Breast epithelium (tissue), 4 donors: ENCODE results near the gene MAZ. TPM values are rescaled to one million over a fixed set of nuclear protein-coding genes. Genes with fewer than 3 reads are reported as not detected.

Experiments
- DNase-seq, 2 donors: peaks; one replicate each; pipeline ENCODE4 v3.0.0-alpha.2; 2019; ENCODE audit warnings: low spot score in 2 of 2
- H3K27ac ChIP-seq, 2 donors: fragments of 200-600 bp; sonication (generic) in 1 of 2; one replicate each; pipeline ENCODE4 v1.5.1; 2016 to 2019; ENCODE audit warnings: mild to moderate bottlenecking in 1 of 2
- H3K27me3 ChIP-seq, 2 donors: fragments of 200-600 bp; sonication (generic) in 1 of 2; one replicate each; pipeline versions ENCODE4 v1.5.1 to v1.6.0; 2017 to 2019; ENCODE audit warnings: control low read depth in 1 of 2, mild to moderate bottlenecking in 1 of 2
- H3K36me3 ChIP-seq: fragments of 200-600 bp; one replicate; pipeline ENCODE4 v1.5.1; 2019
- H3K4me1 ChIP-seq, 2 donors: fragments of 200-600 bp; sonication (generic); one replicate each; pipeline ENCODE4 v1.5.1; 2016 to 2019; ENCODE audit warnings: control low read depth in 1 of 2
- H3K4me3 ChIP-seq, 3 donors: fragments of 200-600 bp; sonication (generic); 1 replicate in 2 of 3; 2 replicates in 1 of 3; pipeline ENCODE4 v1.5.1; 2016 to 2019; ENCODE audit warnings: mild to moderate bottlenecking in 3 of 3, moderate library complexity in 2 of 3
- H3K9me3 ChIP-seq, 2 donors: fragments of 200-600 bp; sonication (generic) in 1 of 2; one replicate each; pipeline ENCODE4 v1.5.1; 2016 to 2019; ENCODE audit warnings: control low read depth in 1 of 2
- CTCF ChIP-seq, 3 donors: fragments of 450-650 bp; IDR thresholded peaks; one replicate each; pipeline ENCODE4 v1.5.1; 2016 to 2017; ENCODE audit warnings: antibody characterized with exemption in 3 of 3, mild to moderate bottlenecking in 3 of 3, moderate library complexity in 3 of 3
- POLR2A ChIP-seq: fragments of 450-650 bp; IDR thresholded peaks from one replicate; pipeline ENCODE4 v1.6.1; 2016; ENCODE audit warnings: antibody characterized with exemption, mild to moderate bottlenecking, moderate library complexity
- POLR2AphosphoS5 ChIP-seq, 3 donors: sonication (generic); formaldehyde crosslinking; IDR thresholded peaks; one replicate each; pipeline ENCODE4 v1.6.1; 2017; ENCODE audit warnings: antibody characterized with exemption in 3 of 3
- intact Hi-C: fragments of 100-400 bp; cut with DNase I; formaldehyde crosslinking; loops from one replicate; pipeline ENCODE4 v1.15.1; 2023; ENCODE audit warnings: low total_unique reads
- total RNA-seq, 3 donors: library from RNA; depleted of rRNA; stranded (reverse); fragments of >200 nt; gene quantifications; one replicate each; pipeline ENCODE4 v1.1.0, GENCODE V29; 2016

Gene MAZ
- total RNA-seq, 3 donors from 2014 or later: 49.3 to 61.9 (median 60.0) TPM

GRCh38 chr16:29841631-29842030 lies 35.3 kb downstream of the MAZ start:
- Histone ChIP-seq H3K9me3 (no peaks in the 10 kb centered on the region), H3K36me3 (peaks cover 5% of the 10 kb centered on the region)
- intact Hi-C loops: no loop called here

GRCh38 chr16:29842732-29843346 lies 36.5 kb downstream of the MAZ start:
- TF ChIP-seq CTCF (IDR thresholded peaks at IDR 0.05): no peak
- TF ChIP-seq POLR2A: no peak
- no peak for TF ChIP-seq POLR2AphosphoS5 (IDR thresholded peaks at IDR 0.05)
- intact Hi-C loops: no loop called here

More at GRCh38 chr16:29841631-29842030, 35.3 kb downstream of the MAZ start:
- no peaks in the 10 kb centered on the region for H3K27me3 ChIP-seq
- no peak overlapping the region for H3K27ac ChIP-seq
- H3K4me3 ChIP-seq: no peak overlapping the region
- TF ChIP-seq POLR2AphosphoS5 (IDR thresholded peaks at IDR 0.05): no peak
- TF ChIP-seq POLR2A: no peak
- TF ChIP-seq CTCF (IDR thresholded peaks at IDR 0.05): no peak
- no peak for DNase-seq
- no peaks in the 10 kb centered on the region for H3K4me1 ChIP-seq

GRCh38 chr16:29843931-29844330 lies 37.6 kb downstream of the MAZ start:
- intact Hi-C loops: no loop called here
- peaks cover 5% of the 10 kb centered on the region for H3K36me3 ChIP-seq
- H3K27me3 ChIP-seq: no peaks in the 10 kb centered on the region
- H3K4me1 ChIP-seq: no peaks in the 10 kb centered on the region
- no peak overlapping the region for H3K27ac ChIP-seq
- H3K9me3 ChIP-seq: no peaks in the 10 kb centered on the region
- no peak for TF ChIP-seq POLR2A
- no peak for DNase-seq
- H3K4me3 ChIP-seq: no peak overlapping the region

More at GRCh38 chr16:29842732-29843346, 36.5 kb downstream of the MAZ start:
- no peak overlapping the region for H3K4me3 ChIP-seq
- DNase-seq: no peak
- no peaks in the 10 kb centered on the region for H3K9me3 ChIP-seq
- H3K27me3 ChIP-seq: no peaks in the 10 kb centered on the region
- H3K36me3 ChIP-seq: peaks cover 5% of the 10 kb centered on the region
- H3K27ac ChIP-seq: no peak overlapping the region
- H3K4me1 ChIP-seq: no peaks in the 10 kb centered on the region

GRCh38 chr16:29844575-29845331 lies 38.4 kb downstream of the MAZ start:
- Histone ChIP-seq H3K4me1 (no peaks in the 10 kb centered on the region), H3K9me3 (no peaks in the 10 kb centered on the region), H3K36me3 (peaks cover 5% of the 10 kb centered on the region), H3K27me3 (no peaks in the 10 kb centered on the region), H3K27ac (no peak overlapping the region), H3K4me3 (no peak overlapping the region)
- TF ChIP-seq POLR2AphosphoS5 (IDR thresholded peaks at IDR 0.05) (no peak), POLR2A (no peak), CTCF (IDR thresholded peaks at IDR 0.05) (no peak)
- intact Hi-C loops: no loop called here
- no peak for DNase-seq

- no peak for DNase-seq
- Histone ChIP-seq H3K27ac (no peak overlapping the region), H3K4me1 (no peaks in the 10 kb centered on the region), H3K9me3 (no peaks in the 10 kb centered on the region), H3K36me3 (no peaks in the 10 kb centered on the region), H3K27me3 (no peaks in the 10 kb centered on the region), H3K4me3 (no peak overlapping the region)
- TF ChIP-seq POLR2AphosphoS5 (IDR thresholded peaks at IDR 0.05): no peak
- no peak for TF ChIP-seq CTCF (IDR thresholded peaks at IDR 0.05)
- TF ChIP-seq POLR2A: no peak
- intact Hi-C loops: no loop called here
These were observed 39.3 kb downstream of the MAZ start for GRCh38 chr16:29845656-29846055.
